Upper lobe of left lung (tissue), 6 donors: ENCODE results near the gene EXTL1. TPM values are rescaled to one million over a fixed set of nuclear protein-coding genes. Genes with fewer than 3 reads are reported as not detected.

Experiments
- ATAC-seq, 2 donors: fragments of 200-7000 bp; cut with Tn5 transposase; one replicate each; pipeline ENCODE4 v1.9.1; 2022; ENCODE audit warnings: mild to moderate bottlenecking in 2 of 2, moderate library complexity in 2 of 2; ENCODE audit not compliant: low FRiP score in 2 of 2
- DNase-seq, 2 donors: peaks; one replicate each; pipeline ENCODE4 v3.0.0-alpha.2; 2019 to 2020
- H3K27ac ChIP-seq, 4 donors: fragments of 200-600 bp; sonication (generic); one replicate each; pipeline ENCODE4 v1.5.1; 2016 to 2019
- H3K27me3 ChIP-seq, 4 donors: fragments of 200-600 bp; sonication (generic); one replicate each; pipeline ENCODE4 v1.5.1; 2017 to 2019
- H3K36me3 ChIP-seq, 4 donors: fragments of 200-600 bp; sonication (generic); one replicate each; pipeline ENCODE4 v1.5.1; 2016 to 2019
- H3K4me1 ChIP-seq, 4 donors: fragments of 200-600 bp; sonication (generic); one replicate each; pipeline ENCODE4 v1.5.1; 2018 to 2019
- H3K4me3 ChIP-seq, 4 donors: fragments of 200-600 bp; sonication (generic); one replicate each; pipeline ENCODE4 v1.5.1; 2017 to 2019; ENCODE audit warnings: mild to moderate bottlenecking in 2 of 4, moderate library complexity in 1 of 4
- H3K9me3 ChIP-seq, 4 donors: fragments of 200-600 bp; sonication (generic); one replicate each; pipeline ENCODE4 v1.5.1; 2018 to 2019
- EP300 ChIP-seq, 4 donors: sonication (generic); formaldehyde crosslinking; IDR thresholded peaks; one replicate each; pipeline ENCODE4 v1.5.1; 2017; ENCODE audit warnings: antibody characterized with exemption in 4 of 4, control low read depth in 2 of 4
- POLR2A ChIP-seq, 4 donors: fragments of 450-650 bp; IDR thresholded peaks; one replicate each; pipeline ENCODE4 v1.5.1; 2016 to 2017; ENCODE audit warnings: antibody characterized with exemption in 4 of 4, mild to moderate bottlenecking in 2 of 4
- POLR2AphosphoS5 ChIP-seq, 2 donors: sonication (generic); formaldehyde crosslinking; IDR thresholded peaks; one replicate each; pipeline ENCODE4 v1.5.1; 2017; ENCODE audit warnings: antibody characterized with exemption in 2 of 2
- WGBS, 2 donors: methylation state at CpG; one replicate each; pipeline ENCODE4 v1.1.5; 2017 to 2018; 5-methylcytosine and 5-hydroxymethylcytosine counted together
- total RNA-seq, 6 donors: library from RNA; depleted of rRNA in 4 of 6; stranded (reverse); fragments of >200 nt in 4 of 6; gene quantifications; one replicate each; pipeline versions ENCODE4 v1.1.0 to v1.2.1, GENCODE V29; 2016 to 2021
- TF ChIP-seq, protein P1 (sequence below), 6 experiments: fragments of 450-650 bp in 4 of 6; fragments of 200-600 bp in 2 of 6; sonication (generic) in 2 of 6; IDR thresholded peaks; one replicate each; pipeline ENCODE4 v1.5.1; 2016 to 2019; ENCODE audit warnings: antibody characterized with exemption in 6 of 6
- donor health status: DM: no; HTN: no; CAD: no; lungs with moderate emphysema.
- donor health status: DM: no; HTN: yes; CAD: no; lungs with severe emphysema.

EXTL1 gene
- total RNA-seq, 6 donors from 2014 or later, result under 0.01 to 0.24 (median 0.20) TPM; not detected in 3

DNA sequence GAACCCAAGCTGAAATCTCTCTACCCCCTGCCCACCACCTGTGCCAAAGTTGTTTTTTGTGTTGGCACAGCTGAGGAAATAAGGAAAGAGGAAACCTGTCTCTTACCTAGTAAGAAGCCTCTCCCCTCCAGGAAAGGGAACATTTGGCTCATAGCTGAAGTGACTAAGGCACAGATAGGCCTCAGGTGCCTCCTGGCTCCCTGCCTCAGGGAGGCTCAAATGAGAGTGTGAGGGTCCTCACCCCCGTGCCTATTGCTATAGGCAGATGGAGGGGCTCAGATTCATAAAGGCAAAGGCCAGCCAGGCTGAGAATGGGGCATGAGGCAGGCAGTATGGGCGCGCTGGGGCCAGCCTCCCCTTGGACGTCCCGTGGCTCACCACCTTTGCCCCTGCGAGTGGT lies 16.9 kb downstream of the EXTL1 start:
- Histone ChIP-seq H3K4me3 (no peak overlapping the region), H3K4me1 (peaks cover 12 to 18% (median 13%) of the 10 kb centered on the region in 4 donors), H3K36me3 (no peaks in the 10 kb centered on the region), H3K9me3 (no peaks in the 10 kb centered on the region), H3K27ac (no peak overlapping the region), H3K27me3 (peaks cover 0 to 3% (median 0%) of the 10 kb centered on the region in 4 donors)
- DNase-seq, result no peak
- TF ChIP-seq, protein P1, sequence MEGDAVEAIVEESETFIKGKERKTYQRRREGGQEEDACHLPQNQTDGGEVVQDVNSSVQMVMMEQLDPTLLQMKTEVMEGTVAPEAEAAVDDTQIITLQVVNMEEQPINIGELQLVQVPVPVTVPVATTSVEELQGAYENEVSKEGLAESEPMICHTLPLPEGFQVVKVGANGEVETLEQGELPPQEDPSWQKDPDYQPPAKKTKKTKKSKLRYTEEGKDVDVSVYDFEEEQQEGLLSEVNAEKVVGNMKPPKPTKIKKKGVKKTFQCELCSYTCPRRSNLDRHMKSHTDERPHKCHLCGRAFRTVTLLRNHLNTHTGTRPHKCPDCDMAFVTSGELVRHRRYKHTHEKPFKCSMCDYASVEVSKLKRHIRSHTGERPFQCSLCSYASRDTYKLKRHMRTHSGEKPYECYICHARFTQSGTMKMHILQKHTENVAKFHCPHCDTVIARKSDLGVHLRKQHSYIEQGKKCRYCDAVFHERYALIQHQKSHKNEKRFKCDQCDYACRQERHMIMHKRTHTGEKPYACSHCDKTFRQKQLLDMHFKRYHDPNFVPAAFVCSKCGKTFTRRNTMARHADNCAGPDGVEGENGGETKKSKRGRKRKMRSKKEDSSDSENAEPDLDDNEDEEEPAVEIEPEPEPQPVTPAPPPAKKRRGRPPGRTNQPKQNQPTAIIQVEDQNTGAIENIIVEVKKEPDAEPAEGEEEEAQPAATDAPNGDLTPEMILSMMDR (IDR thresholded peaks at IDR 0.05), result no peak
- TF ChIP-seq POLR2AphosphoS5 (IDR thresholded peaks at IDR 0.05), result no peak
- no peak for TF ChIP-seq POLR2A (IDR thresholded peaks at IDR 0.05)
- TF ChIP-seq EP300 (IDR thresholded peaks at IDR 0.05), result no peak
- no peak for ATAC-seq
- WGBS, 2 donors, result 84 to 88% methylated on average over 6 of the region's 6 CpGs

DNA sequence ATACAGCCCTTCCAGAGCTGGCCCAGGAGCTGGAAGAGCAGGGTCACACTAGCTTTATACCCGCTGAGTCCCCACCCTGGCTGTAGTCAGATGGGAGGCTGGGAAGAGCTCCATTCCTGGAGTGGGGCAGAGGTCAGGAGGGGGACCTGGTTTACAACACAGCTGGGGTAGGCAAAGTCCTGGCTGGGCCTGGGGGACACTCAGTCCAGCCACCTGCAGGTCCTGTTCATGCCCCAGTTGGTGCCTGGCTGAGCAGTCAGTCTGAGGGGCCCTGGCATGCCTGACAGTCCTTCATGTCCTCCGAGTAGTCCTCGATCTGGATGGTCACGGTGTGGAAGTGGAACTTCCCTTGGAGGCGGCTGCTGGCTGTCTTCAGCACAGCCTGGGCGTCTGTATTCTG lies 17.3 kb downstream of the EXTL1 start:
- Histone ChIP-seq H3K36me3 (no peaks in the 10 kb centered on the region), H3K4me3 (no peak overlapping the region), H3K9me3 (no peaks in the 10 kb centered on the region), H3K4me1 (peaks cover 12 to 18% (median 13%) of the 10 kb centered on the region in 4 donors), H3K27ac (no peak overlapping the region), H3K27me3 (peaks cover 0 to 3% (median 0%) of the 10 kb centered on the region in 4 donors)
- no peak for DNase-seq
- ATAC-seq, result no peak
- WGBS, 2 donors, result 70 to 100% methylated on average over 1 to 6 of the region's 6 CpGs
- TF ChIP-seq POLR2AphosphoS5 (IDR thresholded peaks at IDR 0.05) (no peak), POLR2A (IDR thresholded peaks at IDR 0.05) (no peak), EP300 (IDR thresholded peaks at IDR 0.05) (no peak)
- TF ChIP-seq, protein P1 (IDR thresholded peaks at IDR 0.05), result no peak

DNA sequence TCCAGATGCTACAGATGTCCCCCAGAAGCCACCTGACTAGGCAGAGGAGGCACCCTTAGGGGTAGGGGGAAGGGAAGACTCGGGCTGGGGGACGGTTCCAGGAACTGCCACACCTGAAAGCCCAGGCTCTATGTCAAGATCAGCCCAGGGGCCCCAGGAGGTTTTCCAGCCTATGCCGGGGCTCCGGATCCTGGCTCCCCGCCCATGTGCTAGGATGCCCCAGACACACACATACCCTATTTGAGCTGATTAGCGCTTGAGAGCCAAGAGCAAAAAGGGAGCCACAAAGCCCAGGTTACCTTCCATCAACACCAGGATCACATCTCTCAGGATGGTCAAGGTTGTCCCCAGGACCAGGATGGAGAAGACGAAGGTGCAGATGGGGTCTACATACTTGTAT lies 19.8 kb downstream of the EXTL1 start:
- Histone ChIP-seq H3K27ac (no peak overlapping the region), H3K4me3 (no peak overlapping the region), H3K4me1 (peaks cover 11 to 19% (median 14%) of the 10 kb centered on the region in 4 donors), H3K27me3 (peaks cover 2 to 24% (median 13%) of the 10 kb centered on the region in 4 donors), H3K9me3 (no peaks in the 10 kb centered on the region), H3K36me3 (no peaks in the 10 kb centered on the region)
- TF ChIP-seq, protein P1 (IDR thresholded peaks at IDR 0.05), result no peak
- TF ChIP-seq POLR2AphosphoS5 (IDR thresholded peaks at IDR 0.05) (no peak), POLR2A (IDR thresholded peaks at IDR 0.05) (no peak), EP300 (IDR thresholded peaks at IDR 0.05) (no peak)
- ATAC-seq, result no peak
- no peak for DNase-seq
- 76 to 78% methylated on average over 5 to 7 of the region's 7 CpGs for WGBS, 2 donors

DNA sequence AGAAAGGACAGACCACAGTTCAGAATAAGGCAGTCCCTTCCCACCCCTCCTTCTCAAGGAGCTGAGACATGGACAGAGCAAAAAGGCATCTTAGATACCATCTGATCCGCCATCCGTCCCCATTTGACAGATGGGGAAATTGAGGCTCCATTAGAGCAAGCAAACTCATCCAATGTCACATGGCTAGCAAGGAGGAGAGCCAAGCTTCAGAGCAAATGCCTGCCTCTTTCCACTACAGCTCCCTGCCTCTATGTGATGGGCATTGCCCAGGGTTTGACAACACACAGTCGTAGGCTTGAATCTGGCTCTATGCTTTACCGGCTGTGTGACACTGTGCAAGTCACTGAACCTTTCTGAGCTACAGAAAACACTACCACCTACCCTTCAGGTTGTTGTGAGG lies 20.4 kb downstream of the EXTL1 start:
- TF ChIP-seq, protein P1 (IDR thresholded peaks at IDR 0.05), result no peak
- TF ChIP-seq EP300 (IDR thresholded peaks at IDR 0.05) (no peak), POLR2AphosphoS5 (IDR thresholded peaks at IDR 0.05) (no peak), POLR2A (IDR thresholded peaks at IDR 0.05) (no peak)
- no peak for ATAC-seq
- no peaks in the 10 kb centered on the region for H3K9me3 ChIP-seq
- H3K27me3 ChIP-seq, result peaks cover 2 to 30% (median 16%) of the 10 kb centered on the region in 4 donors
- H3K36me3 ChIP-seq, result no peaks in the 10 kb centered on the region
- DNase-seq, result no peak
- H3K4me1 ChIP-seq, result peaks cover 8 to 18% (median 12%) of the 10 kb centered on the region in 4 donors
- H3K4me3 ChIP-seq, result no peak overlapping the region
- H3K27ac ChIP-seq, result no peak overlapping the region
- 20 to 69% methylated on average over 1 to 4 of the region's 4 CpGs for WGBS, 2 donors

DNA sequence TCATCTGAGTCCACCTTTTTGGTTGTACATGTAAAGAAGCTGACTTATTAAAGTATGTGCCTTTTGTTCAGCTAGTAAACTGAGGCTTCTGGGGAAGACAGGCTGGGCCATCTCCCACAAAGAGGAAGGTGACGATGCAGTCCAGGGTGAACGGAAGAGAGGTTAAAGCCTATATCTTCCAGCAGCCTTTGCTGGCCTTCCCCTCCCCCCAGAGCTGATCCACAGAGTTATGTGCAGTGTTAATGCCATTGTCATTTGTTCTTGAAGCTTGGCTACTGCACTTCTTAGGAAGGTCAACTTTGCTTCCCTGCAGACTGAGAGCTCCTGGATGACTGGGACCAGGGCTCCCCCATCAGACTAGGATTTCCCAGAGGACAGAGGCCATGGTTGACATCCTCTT lies 22.2 kb downstream of the EXTL1 start:
- no peak for DNase-seq
- 60 to 63% methylated on average over 1 to 2 of the region's 2 CpGs for WGBS, 2 donors
- H3K4me1 ChIP-seq, result peaks cover 8 to 18% (median 12%) of the 10 kb centered on the region in 4 donors
- no peak for ATAC-seq
- TF ChIP-seq, protein P1 (IDR thresholded peaks at IDR 0.05), result no peak
- TF ChIP-seq EP300 (IDR thresholded peaks at IDR 0.05) (no peak), POLR2AphosphoS5 (IDR thresholded peaks at IDR 0.05) (no peak), POLR2A (IDR thresholded peaks at IDR 0.05) (no peak)
- no peaks in the 10 kb centered on the region for H3K36me3 ChIP-seq
- no peak overlapping the region for H3K4me3 ChIP-seq
- no peak overlapping the region for H3K27ac ChIP-seq
- H3K27me3 ChIP-seq, result peaks cover 2 to 37% (median 17%) of the 10 kb centered on the region in 4 donors
- no peaks in the 10 kb centered on the region for H3K9me3 ChIP-seq
